HFF-Myc (cell line): ENCODE data around the gene EZH1.

ENCODE experiments used
- DNase-seq: peaks from one replicate; pipeline ENCODE4 v3.0.0-alpha.2; 2011; ENCODE audit warnings: low read depth; ENCODE audit errors: extremely low read depth
- H3K4me3 ChIP-seq: replicated peaks from 2 replicates; pipeline ENCODE4 v1.5.1; 2011; ENCODE audit warnings: low read depth, mild to moderate bottlenecking, control low read depth, low read length
- CTCF ChIP-seq: IDR thresholded peaks from 2 replicates; pipeline ENCODE4 v1.5.1; 2012; ENCODE audit warnings: mild to moderate bottlenecking, low read depth, low read length, control low read depth; ENCODE audit errors: missing control alignments

Gene EZH1

GRCh38 chr17:42767512-42767911, 22.7 kb upstream of the EZH1 start:
- no peak for TF ChIP-seq CTCF
- no peak for DNase-seq
- H3K4me3 ChIP-seq = no peak overlapping the region

GRCh38 chr17:42766124-42766523, 21.3 kb upstream of the EZH1 start:
- TF ChIP-seq CTCF = no peak
- no peak for DNase-seq

GRCh38 chr17:42761638-42762037, 16.8 kb upstream of the EZH1 start:
- TF ChIP-seq CTCF = no peak
- DNase-seq = no peak
- peak overlapping the region; percentile 24; the same call in 1 of the 2 replicates for H3K4me3 ChIP-seq

More at GRCh38 chr17:42766124-42766523, 21.3 kb upstream of the EZH1 start:
- no peak overlapping the region for H3K4me3 ChIP-seq

- peak within 1 kb of the TSS; percentile 24 for H3K4me3 ChIP-seq
- no peak for DNase-seq
- TF ChIP-seq CTCF = no peak
Measured at GRCh38 chr17:42760652-42761581, 16.1 kb upstream of the EZH1 start, which contains the start of gene RAMP2. Gene RAMP2, plus strand, starts transcription at chr17:42761227. Its CDS starts 35 bp downstream, at chr17:42761262.

GRCh38 chr17:42759982-42760651, 15.3 kb upstream of the EZH1 start:
- no peak for DNase-seq
- TF ChIP-seq CTCF = no peak
- no peak overlapping the region for H3K4me3 ChIP-seq

- no peak for DNase-seq
Measured at GRCh38 chr17:42754782-42755181, 9.9 kb upstream of the EZH1 start.

More at GRCh38 chr17:42754782-42755181, 9.9 kb upstream of the EZH1 start:
- no peak overlapping the region for H3K4me3 ChIP-seq
- no peak for TF ChIP-seq CTCF
